Stimulated activated effector memory CD8-positive, alpha-beta T cell treated with anti-CD3 and anti-CD28 coated beads, Interleukin-12 subunit alpha, Interleukin-12 subunit beta, amount 100 ng/mL, for 72 hours (primary cell): Measurements from ENCODE around the gene PRXL2C.
"Not testable (repeated sequence)": the region's sequence is repeated elsewhere in the genome, so short reads cannot be mapped to it uniquely, and the experiment has no call there.

Experiments
- ATAC-seq: fragments of 150-1000 bp; cut with Tn5 transposase; 2 replicates; pipeline ENCODE4 v1.10.0; 2021
- DNase-seq, 2 donors: peaks; one replicate each; pipeline ENCODE4 v3.0.0; 2021 to 2022; ENCODE audit warnings: low spot score in 2 of 2
- H3K27ac Mint-ChIP-seq: one replicate; pipeline ENCODE4 v1.8.0; 2022; ENCODE audit warnings: mild to moderate bottlenecking, mixed read lengths
- H3K36me3 Mint-ChIP-seq: one replicate; pipeline ENCODE4 v1.8.0; 2022; ENCODE audit warnings: mild to moderate bottlenecking, mixed read lengths
- H3K4me1 Mint-ChIP-seq: one replicate; pipeline ENCODE4 v1.8.0; 2022; ENCODE audit warnings: mixed read lengths
- H3K4me3 Mint-ChIP-seq: one replicate; pipeline ENCODE4 v1.8.0; 2022; ENCODE audit warnings: mild to moderate bottlenecking, mixed read lengths
- H3K9me3 Mint-ChIP-seq: one replicate; pipeline ENCODE4 v1.8.0; 2022; ENCODE audit warnings: mixed read lengths

Gene PRXL2C

DNA sequence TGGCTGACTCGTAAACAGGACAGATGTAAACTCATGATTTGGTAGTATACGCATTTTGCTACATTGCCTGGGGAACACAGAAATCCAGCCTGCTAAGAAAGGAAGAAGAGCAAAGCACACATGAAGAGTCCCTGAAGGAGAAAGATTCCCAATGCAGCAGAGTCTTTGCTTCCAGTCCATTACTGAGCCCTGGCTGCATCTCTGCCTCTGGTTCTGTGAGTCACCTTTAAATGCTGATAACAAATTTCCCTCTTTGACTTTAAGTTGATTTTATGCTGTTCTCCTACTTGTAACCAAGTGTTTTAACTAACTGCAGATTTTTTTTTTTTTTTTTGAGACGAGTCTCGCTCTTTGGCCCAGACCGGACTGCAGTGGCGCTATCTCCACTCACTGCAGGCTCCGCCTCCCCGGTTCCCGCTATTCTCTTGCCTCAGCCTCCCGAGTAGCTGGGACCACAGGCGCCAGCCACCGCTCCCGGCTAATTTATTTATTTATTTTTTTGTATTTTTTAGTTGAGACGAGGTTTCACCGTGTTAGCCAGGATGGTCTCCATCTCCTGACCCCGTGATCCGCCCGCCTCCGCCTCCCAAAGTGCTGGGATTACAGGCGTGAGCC lies 8.5 kb upstream of the PRXL2C start:
- peaks cover 5% of the 10 kb centered on the region for H3K4me1 Mint-ChIP-seq
- DNase-seq (no peak), ATAC-seq (no peak)
- H3K27ac Mint-ChIP-seq, result no peak overlapping the region
- H3K36me3 Mint-ChIP-seq, result no peaks in the 10 kb centered on the region
- no peaks in the 10 kb centered on the region for H3K9me3 Mint-ChIP-seq
- H3K4me3 Mint-ChIP-seq, result no peak overlapping the region

DNA sequence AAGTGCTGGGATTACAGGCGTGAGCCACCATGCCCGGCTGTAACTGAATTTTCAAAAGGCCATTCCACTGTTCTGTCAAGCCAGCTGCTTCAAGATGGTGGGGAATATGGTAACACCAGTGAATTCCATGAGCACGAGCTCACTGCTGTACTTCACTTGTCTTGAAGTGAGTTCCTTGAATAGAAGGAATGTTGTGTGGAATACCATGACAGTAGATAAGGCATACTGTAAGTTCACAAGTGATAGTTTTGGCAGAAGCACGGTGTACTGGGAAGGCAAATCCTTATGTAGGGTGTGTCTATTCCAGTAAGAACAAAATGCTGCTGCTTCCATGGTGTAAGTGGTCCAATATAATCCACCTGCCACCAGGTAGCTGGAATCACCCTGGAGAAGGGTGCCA lies 6.6 kb upstream of the PRXL2C start:
- H3K4me1 Mint-ChIP-seq, result peaks cover 5% of the 10 kb centered on the region

DNA sequence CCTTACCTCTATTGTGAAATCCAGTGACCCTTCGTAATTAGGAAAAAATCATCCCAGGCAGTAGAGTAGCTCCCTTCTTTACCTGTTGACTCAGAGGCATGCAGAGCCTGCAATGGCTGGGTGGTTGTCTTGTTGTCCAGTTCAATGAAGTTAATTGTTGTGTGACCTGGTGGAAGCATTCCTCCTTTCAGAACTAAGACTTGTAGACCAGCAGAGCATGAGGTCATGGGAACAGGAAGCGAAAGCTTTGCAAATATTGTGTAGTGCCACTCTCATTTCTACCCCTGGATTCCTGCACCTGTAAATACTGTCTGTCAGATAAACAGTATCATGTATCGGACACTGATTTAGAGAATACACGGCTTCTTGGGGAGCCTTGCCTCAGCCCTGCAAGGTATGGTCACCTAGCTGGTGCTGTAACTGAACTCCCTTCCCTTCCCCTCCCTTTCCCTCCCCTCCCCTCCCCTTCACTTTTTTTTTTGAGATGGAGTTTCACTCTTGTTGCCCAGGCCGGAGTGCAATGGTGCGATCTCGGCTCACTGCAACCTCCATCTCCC lies 5.7 kb upstream of the PRXL2C start:
- H3K27ac Mint-ChIP-seq, result no peak overlapping the region
- no peaks in the 10 kb centered on the region for H3K36me3 Mint-ChIP-seq
- no peak for ATAC-seq
- peaks cover 6% of the 10 kb centered on the region for H3K4me1 Mint-ChIP-seq
- no peaks in the 10 kb centered on the region for H3K9me3 Mint-ChIP-seq
- H3K4me3 Mint-ChIP-seq, result no peak overlapping the region
- no peak for DNase-seq

More for the DNA sequence above, 6.6 kb upstream of the PRXL2C start:
- H3K4me3 Mint-ChIP-seq, result no peak overlapping the region
- H3K9me3 Mint-ChIP-seq, result no peaks in the 10 kb centered on the region
- no peak overlapping the region for H3K27ac Mint-ChIP-seq
- ATAC-seq (no peak), DNase-seq (no peak)
- H3K36me3 Mint-ChIP-seq, result no peaks in the 10 kb centered on the region

DNA sequence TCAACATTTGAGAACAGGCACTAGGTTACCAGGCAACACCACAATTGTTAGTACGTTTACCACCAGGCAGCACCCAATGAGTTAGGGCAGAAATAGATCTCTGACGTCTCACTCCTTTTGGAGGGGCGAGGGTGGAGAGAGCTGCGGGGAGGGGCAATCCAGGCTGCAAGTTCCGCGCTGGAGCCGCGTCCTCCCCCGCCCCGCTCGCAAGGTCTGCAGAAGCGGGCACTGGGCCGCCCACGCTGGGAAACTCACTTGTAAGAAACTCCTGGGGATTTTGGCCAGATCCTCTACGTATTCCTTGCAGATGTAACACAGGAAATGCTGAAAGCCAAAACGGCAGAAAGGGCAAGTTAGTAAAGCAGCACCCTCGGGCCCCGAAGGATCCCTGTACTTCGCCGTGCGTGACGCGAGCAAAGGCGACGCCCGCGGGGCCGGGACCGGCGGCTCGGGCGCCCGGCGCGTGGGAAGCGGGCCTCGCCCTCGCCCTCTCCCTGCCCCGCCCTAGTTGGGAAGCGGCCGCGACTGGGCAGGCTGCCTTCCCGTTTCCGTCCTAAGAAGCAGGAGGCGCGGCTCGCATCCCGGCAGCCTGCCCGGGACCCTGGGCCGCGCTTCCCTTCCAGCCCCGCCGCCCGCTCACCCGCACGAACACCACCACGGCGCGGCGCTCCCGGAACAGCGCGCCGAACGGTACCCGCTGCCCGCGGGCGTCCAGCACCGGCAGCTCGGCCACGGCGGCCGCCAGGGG lies 493 bp downstream of the PRXL2C start:
- Mint-ChIP-seq H3K4me1 (peaks cover 11% of the 10 kb centered on the region), H3K4me3 (peak overlapping the region; percentile 77), H3K9me3 (no peaks in the 10 kb centered on the region), H3K36me3 (peaks cover 35% of the 10 kb centered on the region), H3K27ac (peak overlapping the region; percentile 92)
- DNase-seq, result peak; percentile 39 to 80
- peak; percentile 80 for ATAC-seq

DNA sequence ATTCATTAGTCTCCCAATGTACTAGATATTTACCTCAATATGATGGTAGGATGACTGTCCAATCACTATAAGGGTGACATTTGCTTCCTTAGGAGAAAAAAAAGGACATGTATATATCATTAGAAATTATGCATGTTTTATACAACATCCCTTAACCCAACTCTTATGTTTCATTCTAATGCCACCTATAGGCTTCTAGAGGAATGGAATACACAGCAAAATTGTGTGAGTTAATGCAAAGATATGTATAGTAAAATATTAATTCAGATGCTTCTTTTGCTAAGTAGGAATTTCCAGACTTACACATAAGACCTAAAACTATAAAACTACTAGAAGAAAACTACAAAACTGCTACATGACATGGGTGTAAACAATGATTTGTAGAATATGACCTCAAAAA lies 3.5 kb downstream of the PRXL2C start:
- Mint-ChIP-seq H3K4me3 (no peak overlapping the region), H3K9me3 (no peaks in the 10 kb centered on the region), H3K27ac (no peak overlapping the region), H3K36me3 (peaks cover 60% of the 10 kb centered on the region), H3K4me1 (peaks cover 11% of the 10 kb centered on the region)
- no peak for ATAC-seq
- DNase-seq, result no peak

DNA sequence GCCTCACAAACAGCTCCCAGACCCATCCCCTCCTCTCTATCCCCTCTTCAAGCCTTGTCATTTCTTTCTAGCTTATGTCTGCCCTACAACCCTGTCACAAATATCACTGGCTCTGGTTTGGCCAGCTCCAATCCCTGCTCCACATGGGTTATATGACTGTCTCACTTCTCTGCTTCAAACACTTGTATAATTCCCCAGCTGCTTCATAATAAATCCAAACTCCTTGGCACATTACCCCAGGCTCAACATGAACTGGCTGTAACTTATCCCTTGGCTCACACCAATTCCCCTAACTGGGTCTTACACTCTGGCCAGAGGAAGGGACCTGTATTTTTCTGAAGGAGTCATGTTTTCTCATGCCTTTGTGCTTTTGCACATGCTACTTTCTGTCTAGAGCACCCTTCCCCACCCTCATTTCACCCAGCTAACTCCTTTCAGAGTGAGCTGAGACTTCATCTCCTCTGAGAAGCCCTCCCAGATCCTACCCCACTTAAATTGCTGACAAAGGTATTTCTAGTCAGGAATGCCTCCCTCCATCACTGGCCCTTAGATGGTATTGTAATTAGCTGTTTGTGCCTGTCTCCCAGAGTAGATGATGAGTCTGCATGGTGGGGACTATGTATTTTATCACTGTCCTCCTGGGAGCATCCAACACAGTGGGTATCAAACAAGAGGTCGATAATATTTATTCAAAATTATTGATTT lies 5.3 kb downstream of the PRXL2C start:
- H3K9me3 Mint-ChIP-seq, result no peaks in the 10 kb centered on the region
- H3K4me1 Mint-ChIP-seq, result no peaks in the 10 kb centered on the region
- ATAC-seq (no peak), DNase-seq (no peak)
- H3K4me3 Mint-ChIP-seq, result no peak overlapping the region
- peaks cover 78% of the 10 kb centered on the region for H3K36me3 Mint-ChIP-seq
- peak overlapping the region; percentile 32 for H3K27ac Mint-ChIP-seq

DNA sequence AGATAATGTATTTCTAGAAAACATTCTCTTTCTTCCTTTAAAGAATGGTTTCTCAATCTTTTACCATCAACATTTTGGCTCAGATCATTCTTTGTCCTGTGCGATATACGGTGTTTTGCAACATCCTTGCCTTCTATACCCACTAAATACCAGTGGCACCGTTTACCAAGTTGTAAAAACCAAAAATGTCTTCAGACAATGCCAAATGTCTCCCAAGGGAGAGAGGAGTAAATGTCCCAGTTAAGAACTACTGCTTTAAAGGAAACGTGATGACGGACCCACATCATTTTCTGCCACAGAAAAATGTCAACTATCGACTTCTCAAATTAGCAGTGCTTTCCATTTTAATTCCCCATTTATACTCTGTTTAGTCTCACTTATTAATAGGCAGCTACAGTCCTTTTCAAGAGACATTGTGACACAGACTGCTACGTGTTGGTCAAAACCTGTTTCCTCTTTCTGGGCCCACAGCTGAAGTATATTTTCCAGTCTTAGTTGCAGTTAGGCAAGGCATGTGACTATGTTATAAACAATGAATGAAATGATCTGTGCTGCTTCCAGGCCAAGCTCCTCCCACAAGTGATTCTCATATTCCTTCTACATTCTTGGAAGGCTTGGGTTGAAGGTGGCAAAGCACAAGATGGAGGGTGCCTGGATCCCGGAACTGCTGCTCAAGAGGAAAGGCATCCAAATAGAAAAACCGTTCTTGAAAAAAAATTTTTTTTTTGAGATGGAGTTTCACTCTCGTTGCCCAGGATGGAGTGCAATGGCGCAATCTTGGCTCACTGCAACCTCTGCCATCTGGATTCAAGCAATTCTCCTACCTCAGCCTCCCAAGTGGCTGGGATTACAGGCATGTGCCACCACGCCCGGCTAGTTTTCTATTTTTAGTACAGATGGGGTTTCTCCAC lies 8.8 kb downstream of the PRXL2C start:
- H3K27ac Mint-ChIP-seq, result no peak overlapping the region
- no peak overlapping the region for H3K4me3 Mint-ChIP-seq
- ATAC-seq (no peak), DNase-seq (no peak)
- no peaks in the 10 kb centered on the region for H3K9me3 Mint-ChIP-seq
- peaks cover 88% of the 10 kb centered on the region for H3K36me3 Mint-ChIP-seq
- H3K4me1 Mint-ChIP-seq, result no peaks in the 10 kb centered on the region

- Mint-ChIP-seq H3K4me3 (no peak overlapping the region), H3K27ac (no peak overlapping the region), H3K4me1 (no peaks in the 10 kb centered on the region), H3K9me3 (no peaks in the 10 kb centered on the region), H3K36me3 (peaks cover 80% of the 10 kb centered on the region)
- ATAC-seq, result no peak
- no peak for DNase-seq
Measured at GRCh38 chr9:96644137-96644536, 11.0 kb downstream of the PRXL2C start.

DNA sequence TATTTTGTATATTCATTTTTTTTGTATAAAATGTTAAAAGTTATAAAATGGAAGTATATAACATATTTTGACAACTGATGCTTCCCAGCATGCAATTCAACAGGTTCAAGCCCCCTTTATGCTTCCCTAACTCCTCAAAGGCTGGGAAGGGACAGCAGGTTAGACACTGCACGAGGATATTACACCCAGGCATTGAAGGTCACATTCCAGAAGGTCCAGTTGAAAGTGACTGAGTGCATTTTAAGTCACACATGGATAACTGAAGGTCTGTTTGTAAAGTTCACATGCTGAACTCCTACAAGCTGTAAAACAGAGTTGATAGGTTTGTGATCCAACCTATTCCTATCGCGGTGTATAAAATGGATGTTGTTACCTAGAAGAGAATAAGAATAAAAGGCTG lies 13.6 kb downstream of the PRXL2C start:
- Mint-ChIP-seq H3K27ac (no peak overlapping the region), H3K4me3 (no peak overlapping the region), H3K4me1 (no peaks in the 10 kb centered on the region), H3K9me3 (no peaks in the 10 kb centered on the region), H3K36me3 (peaks cover 59% of the 10 kb centered on the region)
- no peak for DNase-seq
- ATAC-seq, result no peak

DNA sequence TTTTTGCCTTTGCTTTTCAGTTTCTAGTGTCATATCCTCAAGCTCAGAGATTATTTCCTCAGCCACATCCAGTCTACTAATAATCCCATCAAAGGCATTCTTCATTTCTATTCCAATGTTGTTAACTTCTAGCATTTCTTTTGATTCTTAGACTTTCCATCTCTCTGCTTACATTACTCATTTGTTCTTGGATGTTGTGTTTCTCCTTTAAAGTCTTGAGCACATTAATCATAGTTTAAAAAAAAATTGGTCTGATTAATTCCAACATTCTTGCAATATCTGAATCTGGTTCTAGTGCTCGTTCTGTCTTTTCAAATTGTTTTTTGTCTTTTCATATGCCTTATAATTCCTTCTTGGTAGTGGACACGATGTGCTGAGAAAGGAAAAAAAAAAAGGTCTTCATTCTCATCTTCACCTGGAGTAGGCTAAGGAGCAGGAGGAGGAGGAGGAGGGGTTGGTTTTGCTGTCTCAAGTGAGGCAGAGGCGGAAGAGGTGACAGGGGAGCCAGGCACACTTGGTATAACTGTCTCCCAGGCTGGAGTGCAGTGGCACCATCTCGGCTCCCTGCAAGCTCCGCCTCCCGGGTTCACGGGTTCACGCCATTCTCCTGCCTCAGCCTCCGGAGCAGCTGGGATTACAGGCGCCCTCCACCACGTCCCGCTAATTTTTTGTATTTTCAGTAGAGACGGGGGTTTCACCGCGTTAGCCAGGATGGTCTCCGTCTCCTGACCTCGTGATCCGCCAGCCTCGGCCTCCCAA lies 16.3 kb downstream of the PRXL2C start:
- no peak for ATAC-seq
- Mint-ChIP-seq H3K27ac (peak overlapping the region; percentile 45), H3K36me3 (peaks cover 32% of the 10 kb centered on the region), H3K4me1 (no peaks in the 10 kb centered on the region), H3K4me3 (no peak overlapping the region), H3K9me3 (no peaks in the 10 kb centered on the region)
- no peak for DNase-seq

DNA sequence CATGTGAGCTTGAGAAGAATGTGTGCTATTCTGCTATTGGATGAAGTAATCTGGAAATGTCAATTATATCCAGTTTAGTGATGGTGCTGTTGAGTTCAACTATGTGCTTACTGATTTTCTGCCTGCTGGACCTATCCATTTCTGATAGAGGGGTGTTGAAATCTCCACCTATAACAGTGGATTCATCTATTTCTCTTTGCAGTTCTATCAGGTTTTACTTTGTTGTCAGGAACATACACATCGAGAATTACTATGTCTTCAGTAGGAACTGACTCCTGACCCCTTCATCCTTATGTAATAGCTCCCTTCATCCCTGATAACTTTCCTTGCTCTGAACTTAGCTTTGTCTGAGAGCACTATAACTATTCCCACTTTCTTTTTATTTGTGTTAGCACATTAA lies 18.7 kb downstream of the PRXL2C start:
- H3K4me1 Mint-ChIP-seq, result no peaks in the 10 kb centered on the region
- ATAC-seq, result no peak
- H3K36me3 Mint-ChIP-seq, result peaks cover 14% of the 10 kb centered on the region
- H3K27ac Mint-ChIP-seq, result no peak overlapping the region
- no peak for DNase-seq
- no peak overlapping the region for H3K4me3 Mint-ChIP-seq
- no peaks in the 10 kb centered on the region for H3K9me3 Mint-ChIP-seq

GRCh38 chr9:96633579-96633978 lies 21.5 kb downstream of the PRXL2C start:
- H3K27ac Mint-ChIP-seq, H3K4me3 Mint-ChIP-seq, H3K4me1 Mint-ChIP-seq, H3K36me3 Mint-ChIP-seq, H3K9me3 Mint-ChIP-seq, ATAC-seq, DNase-seq: not testable (repeated sequence)

- H3K9me3 Mint-ChIP-seq, result no peaks in the 10 kb centered on the region
- H3K4me3 Mint-ChIP-seq, result no peak overlapping the region
- H3K36me3 Mint-ChIP-seq, result no peaks in the 10 kb centered on the region
- H3K4me1 Mint-ChIP-seq, result peaks cover 6% of the 10 kb centered on the region
- ATAC-seq (no peak), DNase-seq (no peak)
- H3K27ac Mint-ChIP-seq, result no peak overlapping the region
Measured at GRCh38 chr9:96626912-96627311, 28.2 kb downstream of the PRXL2C start.

- DNase-seq (no peak), ATAC-seq (no peak)
- no peaks in the 10 kb centered on the region for H3K36me3 Mint-ChIP-seq
- no peak overlapping the region for H3K4me3 Mint-ChIP-seq
- peaks cover 5% of the 10 kb centered on the region for H3K4me1 Mint-ChIP-seq
- H3K9me3 Mint-ChIP-seq, result no peaks in the 10 kb centered on the region
- no peak overlapping the region for H3K27ac Mint-ChIP-seq
Measured at GRCh38 chr9:96621618-96622017, 33.5 kb downstream of the PRXL2C start.
